Neural crest cell (in vitro differentiated cells): ENCODE results near the gene IRF9. TPM values are rescaled to one million over a fixed set of nuclear protein-coding genes. Genes with fewer than 3 reads are reported as not detected.

Experiments used
- DNase-seq: peaks from one replicate; pipeline ENCODE4 v3.0.0; 2021; ENCODE audit warnings: low read depth, mixed read lengths, low spot score
- H3K27ac Mint-ChIP-seq: one replicate; pipeline ENCODE4 v1.8.0; 2021; ENCODE audit warnings: mild to moderate bottlenecking, mixed read lengths; ENCODE audit not compliant: unreplicated experiment
- H3K27me3 Mint-ChIP-seq: 2 replicates; pipeline ENCODE4 v1.8.0; 2021; ENCODE audit warnings: low read depth, mild to moderate bottlenecking, mixed read lengths
- H3K36me3 Mint-ChIP-seq: 2 replicates; pipeline ENCODE4 v1.8.0; 2021; ENCODE audit warnings: low read depth, mild to moderate bottlenecking, mixed read lengths
- H3K4me1 Mint-ChIP-seq: 2 replicates; pipeline ENCODE4 v1.8.0; 2021; ENCODE audit warnings: mixed read lengths
- H3K4me3 Mint-ChIP-seq: one replicate; pipeline ENCODE4 v1.8.0; 2021; ENCODE audit warnings: mild to moderate bottlenecking, mixed read lengths
- H3K9me3 Mint-ChIP-seq: 2 replicates; pipeline ENCODE4 v1.8.0; 2021; ENCODE audit warnings: mixed read lengths
- CTCF ChIP-seq: fragments of 200-600 bp; sonication (generic); conservative IDR thresholded peaks from 2 replicates; pipeline ENCODE4 v1.5.0; 2021; ENCODE audit warnings: antibody characterized with exemption, mild to moderate bottlenecking
- total RNA-seq: library from RNA; stranded (reverse); gene quantifications from 2 replicates; pipeline ENCODE4 v1.2.1, GENCODE V29; 2021

The IRF9 gene
- total RNA-seq, 1 donor from 2014 or later = 22.9 TPM

GRCh38 chr14:24167469-24168114 is 6.5 kb downstream of the IRF9 start:
- H3K27me3 Mint-ChIP-seq = no peaks in the 10 kb centered on the region
- no peak overlapping the region for H3K27ac Mint-ChIP-seq
- H3K4me1 Mint-ChIP-seq = peaks cover 9% of the 10 kb centered on the region

GRCh38 chr14:24171422-24172260 is 10.6 kb downstream of the IRF9 start, which contains the start of gene REC8:
TSS of gene REC8 (plus strand) at chr14:24172080. CDS start at chr14:24172553, 473 bp downstream.
- Mint-ChIP-seq H3K9me3 (no peaks in the 10 kb centered on the region), H3K27ac (peak within 1 kb of the TSS; percentile 89), H3K4me1 (peaks cover 25% of the 10 kb centered on the region), H3K4me3 (peak within 1 kb of the TSS; percentile 92), H3K36me3 (peaks cover 7% of the 10 kb centered on the region), H3K27me3 (no peaks in the 10 kb centered on the region)
- DNase-seq = peak; percentile 94
- no peak for TF ChIP-seq CTCF

More at GRCh38 chr14:24167469-24168114, 6.5 kb downstream of the IRF9 start:
- no peak overlapping the region for H3K4me3 Mint-ChIP-seq
- DNase-seq = no peak
- TF ChIP-seq CTCF = no peak
- no peaks in the 10 kb centered on the region for H3K9me3 Mint-ChIP-seq
- H3K36me3 Mint-ChIP-seq = peaks cover 3% of the 10 kb centered on the region

- no peak for DNase-seq
- no peaks in the 10 kb centered on the region for H3K9me3 Mint-ChIP-seq
- no peak for TF ChIP-seq CTCF
- no peaks in the 10 kb centered on the region for H3K27me3 Mint-ChIP-seq
- peak overlapping the region; percentile 89 for H3K27ac Mint-ChIP-seq
- H3K4me3 Mint-ChIP-seq = peak overlapping the region; percentile 92
- peaks cover 7% of the 10 kb centered on the region for H3K36me3 Mint-ChIP-seq
- peaks cover 25% of the 10 kb centered on the region for H3K4me1 Mint-ChIP-seq
These were observed 11.3 kb downstream of the IRF9 start for GRCh38 chr14:24172261-24172860.

DNA sequence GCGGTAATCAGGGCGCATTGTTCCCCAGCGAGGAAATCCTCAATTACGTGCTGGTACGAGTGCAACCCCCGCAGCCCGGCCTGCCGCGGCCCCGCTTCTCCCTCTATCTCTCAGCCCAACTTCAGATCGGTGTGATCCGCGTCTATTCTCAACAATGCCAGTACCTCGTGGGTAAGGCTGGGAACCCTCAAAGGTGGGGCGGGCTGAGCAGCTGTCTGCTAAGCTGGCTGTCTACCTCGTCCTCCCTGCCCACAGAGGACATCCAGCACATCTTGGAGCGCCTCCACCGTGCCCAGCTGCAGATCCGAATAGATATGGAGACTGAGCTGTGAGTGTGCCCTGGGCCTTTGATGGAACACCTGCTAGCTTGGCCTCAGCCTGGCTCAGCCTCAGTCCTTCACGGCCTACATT is 11.8 kb downstream of the IRF9 start:
- peak overlapping the region; percentile 92 for H3K4me3 Mint-ChIP-seq
- H3K9me3 Mint-ChIP-seq = no peaks in the 10 kb centered on the region
- H3K36me3 Mint-ChIP-seq = peaks cover 7% of the 10 kb centered on the region
- H3K27ac Mint-ChIP-seq = peak overlapping the region; percentile 65
- H3K27me3 Mint-ChIP-seq = no peaks in the 10 kb centered on the region
- DNase-seq = no peak
- TF ChIP-seq CTCF = no peak
- peaks cover 25% of the 10 kb centered on the region for H3K4me1 Mint-ChIP-seq

DNA sequence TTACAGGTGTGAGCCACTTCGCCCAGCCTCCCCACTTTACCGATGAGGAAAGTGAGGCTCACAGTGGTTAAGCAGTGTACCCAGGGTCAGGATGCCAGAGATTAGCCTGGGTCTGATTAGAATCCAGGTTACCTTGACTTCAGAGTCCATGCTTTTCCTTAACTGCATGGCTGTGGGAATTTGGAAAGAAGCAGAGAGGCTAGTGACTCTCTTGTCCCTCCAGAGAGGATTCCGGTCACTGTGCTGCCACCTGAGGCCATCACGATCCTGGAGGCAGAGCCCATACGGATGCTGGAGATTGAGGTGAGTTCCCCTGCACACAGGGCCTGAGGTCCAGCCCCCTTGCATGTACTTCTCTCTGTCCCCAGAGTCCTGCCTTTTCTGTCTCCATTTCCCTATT is 15.5 kb downstream of the IRF9 start:
- Mint-ChIP-seq H3K36me3 (peaks cover 7% of the 10 kb centered on the region), H3K9me3 (no peaks in the 10 kb centered on the region), H3K4me1 (peaks cover 24% of the 10 kb centered on the region), H3K4me3 (peak overlapping the region; percentile 59), H3K27me3 (peaks cover 2% of the 10 kb centered on the region), H3K27ac (no peak overlapping the region)
- TF ChIP-seq CTCF = no peak
- DNase-seq = no peak
